Right cardiac atrium (tissue), 5 donors: ENCODE results near the gene FAM163A. TPM values are rescaled to one million over a fixed set of nuclear protein-coding genes. Genes with fewer than 3 reads are reported as not detected.

Experiments used
- ATAC-seq, 2 donors: fragments of 200-7000 bp; cut with Tn5 transposase; one replicate each; pipeline versions ENCODE4 v1.8.0 to v1.9.1; 2020; ENCODE audit warnings: moderate library complexity in 2 of 2, mild to moderate bottlenecking in 1 of 2
- DNase-seq, 3 donors: peaks; one replicate each; pipeline ENCODE4 v3.0.0-alpha.2; 2020
- H3K27ac ChIP-seq: one replicate; pipeline ENCODE4 v1.5.1; 2013; ENCODE audit warnings: mild to moderate bottlenecking, low read length, control low read depth, moderate library complexity
- H3K27me3 ChIP-seq: one replicate; pipeline ENCODE4 v1.6.1; 2013; ENCODE audit not compliant: control insufficient read depth, insufficient read depth
- H3K4me1 ChIP-seq: one replicate; pipeline ENCODE4 v1.6.1; 2013; ENCODE audit warnings: low read length; ENCODE audit not compliant: control insufficient read depth, insufficient read depth
- H3K4me3 ChIP-seq: one replicate; pipeline ENCODE4 v1.5.1; 2013; ENCODE audit warnings: low read length, control low read depth
- H3K9me3 ChIP-seq: one replicate; pipeline ENCODE4 v1.6.1; 2013; ENCODE audit warnings: low read length; ENCODE audit not compliant: control insufficient read depth
- WGBS: extraction: QIAGEN DNeasy Blood & Tissue Kit; methylation state at CpG from one replicate; pipeline ENCODE4 v1.1.7; 2013; 5-methylcytosine and 5-hydroxymethylcytosine counted together
- intact Hi-C, 4 donors: fragments of 100-400 bp; cut with DNase I; formaldehyde crosslinking; loops; one replicate each; pipeline versions ENCODE4 v1.11.0 to v1.14.0; 2022 to 2023
- polyA plus RNA-seq: library from polyadenylated mRNA; stranded (reverse); fragments of 200-250 nt; gene quantifications from one replicate; pipeline ENCODE4 v1.2.3, GENCODE V29; 2013
- total RNA-seq, 4 donors: library from RNA; stranded (reverse); fragmentation: NEBNext Ultra II Directional; extraction: Animal tissue kit (Norgen Biotek cat#: 25700); gene quantifications; one replicate each; pipeline ENCODE4 v1.2.1, GENCODE V29; 2021
- donor health status: healthy with polysubstance abuse.
- donor health status: DM: no; HTN: yes; CAD: no.
- donor health status: DM: no; HTN: no; CAD: no.
- donor health status: DM: no; HTN: yes; CAD: no; lungs with severe emphysema.
- donor health status: DM: yes; HTN: yes; CAD: no.

Gene FAM163A
- total and polyA plus RNA-seq, 5 donors, result 0.09 to 0.19 (median 0.16) TPM; not detected in 2

GRCh38 chr1:179753061-179753460, 10.0 kb downstream of the FAM163A start:
- Histone ChIP-seq H3K9me3 (no peaks in the 10 kb centered on the region), H3K27me3 (no peaks in the 10 kb centered on the region), H3K4me1 (no peaks in the 10 kb centered on the region), H3K27ac (no peak overlapping the region), H3K4me3 (no peak overlapping the region)
- DNase-seq, result no peak
- intact Hi-C loops, result no loop called here
- no peak for ATAC-seq

- Histone ChIP-seq H3K4me1 (no peaks in the 10 kb centered on the region), H3K27me3 (no peaks in the 10 kb centered on the region), H3K27ac (no peak overlapping the region), H3K9me3 (no peaks in the 10 kb centered on the region), H3K4me3 (no peak overlapping the region)
- intact Hi-C loops, result no loop called here
- 70% methylated on average over 4 of the region's 4 CpGs for WGBS
- DNase-seq, result no peak
- ATAC-seq, result no peak
These were observed 11.0 kb downstream of the FAM163A start for GRCh38 chr1:179754041-179754624.

GRCh38 chr1:179757933-179758332, 14.8 kb downstream of the FAM163A start:
- no peaks in the 10 kb centered on the region for H3K4me1 ChIP-seq
- ATAC-seq, result no peak
- intact Hi-C loops, result no loop called here
- peak in 1 of 3 donors; percentile 52 for DNase-seq
- H3K9me3 ChIP-seq, result no peaks in the 10 kb centered on the region
- no peak overlapping the region for H3K4me3 ChIP-seq
- H3K27ac ChIP-seq, result no peak overlapping the region
- no peaks in the 10 kb centered on the region for H3K27me3 ChIP-seq
- 51% methylated on average over 4 of the region's 4 CpGs for WGBS

- Histone ChIP-seq H3K27me3 (no peaks in the 10 kb centered on the region), H3K9me3 (no peaks in the 10 kb centered on the region), H3K4me1 (no peaks in the 10 kb centered on the region), H3K4me3 (no peak overlapping the region), H3K27ac (no peak overlapping the region)
- WGBS, result 74% methylated on average over 2 of the region's 2 CpGs
- ATAC-seq (no peak), DNase-seq (no peak)
- intact Hi-C loops, result no loop called here
These were observed 17.4 kb downstream of the FAM163A start for GRCh38 chr1:179760521-179760920.

- Histone ChIP-seq H3K4me3 (no peak overlapping the region), H3K9me3 (no peaks in the 10 kb centered on the region), H3K27ac (no peak overlapping the region), H3K4me1 (no peaks in the 10 kb centered on the region), H3K27me3 (no peaks in the 10 kb centered on the region)
- 52% methylated on average over 8 of the region's 8 CpGs for WGBS
- intact Hi-C loops, result no loop called here
- DNase-seq, result no peak
- no peak for ATAC-seq
These were observed 18.2 kb downstream of the FAM163A start for GRCh38 chr1:179761296-179761695.

GRCh38 chr1:179761846-179762640, 19.0 kb downstream of the FAM163A start:
- ATAC-seq, result no peak

GRCh38 chr1:179767177-179767581, 24.1 kb downstream of the FAM163A start:
- H3K4me3 ChIP-seq, result no peak overlapping the region
- DNase-seq (no peak), ATAC-seq (no peak)
- H3K27ac ChIP-seq, result no peak overlapping the region
- no peaks in the 10 kb centered on the region for H3K9me3 ChIP-seq
- intact Hi-C loops, result no loop called here
- 70% methylated on average over 5 of the region's 5 CpGs for WGBS
- no peaks in the 10 kb centered on the region for H3K4me1 ChIP-seq
- H3K27me3 ChIP-seq, result no peaks in the 10 kb centered on the region

More at GRCh38 chr1:179761846-179762640, 19.0 kb downstream of the FAM163A start:
- Histone ChIP-seq H3K27ac (no peak overlapping the region), H3K27me3 (no peaks in the 10 kb centered on the region), H3K4me1 (no peaks in the 10 kb centered on the region), H3K4me3 (no peak overlapping the region), H3K9me3 (no peaks in the 10 kb centered on the region)
- no peak for DNase-seq
- intact Hi-C loops, result no loop called here
- WGBS, result 45% methylated on average over 6 of the region's 6 CpGs

GRCh38 chr1:179767996-179768395, 24.9 kb downstream of the FAM163A start:
- Histone ChIP-seq H3K9me3 (no peaks in the 10 kb centered on the region), H3K27me3 (no peaks in the 10 kb centered on the region), H3K4me1 (no peaks in the 10 kb centered on the region), H3K4me3 (no peak overlapping the region), H3K27ac (no peak overlapping the region)
- intact Hi-C loops, result no loop called here
- no peak for ATAC-seq
- DNase-seq, result no peak
- 88% methylated on average over 2 of the region's 2 CpGs for WGBS

GRCh38 chr1:179770887-179771502, 27.9 kb downstream of the FAM163A start:
- intact Hi-C loops, result no loop called here
- whole genome bisulfite sequencing, result 71% methylated on average over 9 of the region's 9 CpGs
- no peak overlapping the region for H3K4me3 ChIP-seq
- H3K27ac ChIP-seq, result no peak overlapping the region
- no peaks in the 10 kb centered on the region for H3K27me3 ChIP-seq
- no peak for DNase-seq
- H3K9me3 ChIP-seq, result no peaks in the 10 kb centered on the region
- ATAC-seq, result peak in 1 of 2 donors; percentile 14
- no peaks in the 10 kb centered on the region for H3K4me1 ChIP-seq

GRCh38 chr1:179773264-179773663, 30.2 kb downstream of the FAM163A start:
- H3K9me3 ChIP-seq, result no peaks in the 10 kb centered on the region
- no peak for DNase-seq
- intact Hi-C loops, result no loop called here
- no peak overlapping the region for H3K27ac ChIP-seq
- 96% methylated on average over 4 of the region's 4 CpGs for WGBS
- no peak for ATAC-seq
- no peak overlapping the region for H3K4me3 ChIP-seq
- no peaks in the 10 kb centered on the region for H3K4me1 ChIP-seq
- no peaks in the 10 kb centered on the region for H3K27me3 ChIP-seq

- no peaks in the 10 kb centered on the region for H3K27me3 ChIP-seq
- WGBS, result 95% methylated on average over 2 of the region's 2 CpGs
- ATAC-seq (no peak), DNase-seq (no peak)
- intact Hi-C loops, result no loop called here
- H3K4me1 ChIP-seq, result no peaks in the 10 kb centered on the region
- H3K4me3 ChIP-seq, result no peak overlapping the region
- no peaks in the 10 kb centered on the region for H3K9me3 ChIP-seq
- no peak overlapping the region for H3K27ac ChIP-seq
These were observed 30.9 kb downstream of the FAM163A start for GRCh38 chr1:179774000-179774399.
